Inflammatory macrophage treated with lipopolysaccharide for 1 hour (primary cell): ENCODE results near the gene USP32.

Experiments
- DNase-seq, 2 donors: peaks; one replicate each; pipeline ENCODE4 v3.0.0-alpha.2; 2020 to 2022

USP32 gene

GRCh38 chr17:60328679-60329078, 63.3 kb downstream of the USP32 start:
- DNase-seq, result no peak

DNA sequence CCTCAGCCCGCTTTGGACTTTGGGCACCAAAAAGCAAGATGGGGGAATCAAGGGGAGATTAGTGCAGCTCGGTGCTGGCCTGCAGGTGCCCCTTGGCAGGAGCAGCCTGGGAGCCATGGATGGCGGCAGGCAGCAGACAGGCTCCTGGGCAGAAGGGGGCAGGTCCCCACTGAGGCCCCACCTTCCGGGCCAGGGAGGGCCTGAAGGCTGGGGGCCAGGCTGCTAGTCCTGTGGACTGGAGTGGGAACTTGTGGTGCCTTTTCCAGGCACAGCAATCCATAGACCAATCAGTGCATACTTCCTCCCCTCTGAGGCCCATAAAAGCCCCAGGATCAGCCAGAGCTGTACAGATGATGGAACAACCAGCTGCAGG, 64.0 kb downstream of the USP32 start:
- no peak for DNase-seq

DNA sequence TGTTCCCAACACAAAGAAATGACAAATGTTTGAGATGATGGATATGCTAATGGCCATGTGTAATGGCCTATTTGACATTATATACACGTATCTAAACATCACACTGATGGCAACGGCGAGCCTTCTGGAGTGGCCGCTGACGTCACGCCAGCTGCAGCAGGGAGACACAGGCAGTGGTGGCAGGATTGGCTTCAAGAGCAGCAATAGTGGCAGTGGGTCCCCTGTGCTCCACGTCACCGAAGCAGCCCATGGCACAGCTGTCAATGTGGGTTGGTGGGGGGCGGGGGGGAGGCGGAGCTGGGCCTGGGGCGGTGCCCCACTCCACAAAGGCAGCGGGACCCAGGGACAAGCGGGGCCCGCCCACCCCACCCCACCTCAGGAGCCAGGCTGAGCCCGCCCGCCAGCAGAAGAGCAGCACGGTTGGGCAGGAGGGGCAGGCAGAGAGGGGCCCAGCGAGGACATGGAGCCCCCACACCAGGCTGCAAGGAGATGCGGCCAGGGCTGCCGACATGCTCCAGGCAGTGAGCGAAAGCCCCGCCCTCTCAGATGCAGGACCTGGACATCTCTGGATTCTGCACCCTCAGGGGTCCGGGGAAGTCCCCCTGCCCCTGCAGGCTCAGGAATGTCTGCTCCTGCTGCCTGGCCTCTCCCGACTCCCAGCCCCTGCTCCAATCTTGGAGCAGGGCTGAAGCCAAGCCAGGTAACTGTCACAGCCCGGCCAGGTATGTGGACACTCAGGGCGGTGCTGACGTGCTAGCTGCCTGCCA, 64.6 kb downstream of the USP32 start:
- DNase-seq, result no peak

DNA sequence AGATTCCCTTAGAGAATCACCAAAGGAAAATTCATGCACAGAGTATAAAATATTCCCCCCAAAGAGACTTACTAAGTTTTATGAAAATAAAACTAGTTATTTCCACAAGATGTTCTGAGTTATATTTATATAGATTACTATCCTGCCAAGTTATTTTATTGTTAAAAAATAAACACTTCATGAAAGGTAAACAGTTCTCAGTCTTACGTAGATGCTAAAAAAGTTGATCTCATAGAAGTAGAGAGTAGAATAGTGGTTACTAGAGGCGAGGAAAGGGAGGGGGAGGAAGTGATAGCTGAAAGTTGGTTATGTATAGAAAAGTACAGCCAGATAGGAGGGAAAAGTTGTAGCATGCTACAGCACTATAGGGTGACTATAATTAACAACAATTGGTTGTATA, 65.2 kb downstream of the USP32 start:
- no peak for DNase-seq

DNA sequence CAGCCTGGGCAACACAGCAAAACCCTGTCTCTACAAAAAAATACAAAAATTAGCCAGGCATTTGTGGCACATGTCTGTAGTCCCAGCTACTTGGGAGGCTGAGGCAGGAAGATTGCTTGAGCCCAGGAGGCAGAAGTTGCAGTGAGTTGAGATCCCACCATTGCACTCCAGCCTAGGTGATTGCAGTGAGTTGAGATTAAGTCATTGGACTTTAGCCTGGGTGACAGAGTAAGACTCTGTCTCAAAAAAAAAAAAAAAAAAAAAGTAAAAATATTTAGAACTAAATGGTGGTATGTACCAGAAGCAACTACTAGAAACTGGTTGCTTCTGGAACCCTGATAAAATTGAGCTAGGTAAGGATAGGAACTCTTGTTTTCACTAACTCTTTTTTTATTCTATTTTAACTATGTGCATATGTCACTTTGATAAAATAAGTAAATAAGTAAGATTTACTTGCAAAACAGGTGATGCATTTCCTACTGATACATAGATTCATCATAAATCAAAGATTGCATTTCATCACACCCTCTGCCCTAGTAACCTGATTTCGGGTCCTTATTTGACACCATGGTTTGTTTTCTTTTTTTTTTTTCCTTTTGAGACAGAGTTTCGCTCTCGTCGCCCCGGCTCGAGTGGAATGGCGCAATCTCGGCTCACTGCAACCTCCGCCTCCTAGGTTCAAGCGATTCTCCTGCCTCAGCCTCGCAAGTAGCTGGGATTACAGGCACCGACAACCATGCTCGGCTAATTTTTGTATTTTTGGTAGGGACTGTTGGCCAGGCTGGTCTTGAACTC, 66.0 kb downstream of the USP32 start:
- no peak for DNase-seq

DNA sequence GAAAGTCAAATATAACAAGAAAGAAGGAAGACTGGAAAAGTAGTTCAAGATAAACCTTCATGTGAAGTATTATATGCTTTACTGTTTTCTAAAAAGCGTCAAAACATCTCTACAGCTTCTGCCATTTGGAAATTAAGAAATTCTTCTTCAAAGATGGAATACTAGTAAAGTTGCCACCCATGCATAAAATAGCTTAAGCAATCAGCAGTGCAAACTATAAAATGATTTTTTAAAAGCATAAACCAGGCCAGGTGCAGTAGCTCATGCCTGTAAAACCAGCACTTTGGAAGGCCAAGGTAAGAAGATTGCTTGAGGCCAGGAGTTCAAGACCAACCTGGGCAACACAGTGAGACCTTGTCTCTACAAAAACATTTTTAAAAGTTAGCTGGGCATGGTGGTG, 68.2 kb downstream of the USP32 start:
- no peak for DNase-seq

GRCh38 chr17:60322056-60322387, 69.9 kb downstream of the USP32 start:
- DNase-seq, result no peak

GRCh38 chr17:60321336-60322055, 70.4 kb downstream of the USP32 start:
- DNase-seq, result no peak

DNA sequence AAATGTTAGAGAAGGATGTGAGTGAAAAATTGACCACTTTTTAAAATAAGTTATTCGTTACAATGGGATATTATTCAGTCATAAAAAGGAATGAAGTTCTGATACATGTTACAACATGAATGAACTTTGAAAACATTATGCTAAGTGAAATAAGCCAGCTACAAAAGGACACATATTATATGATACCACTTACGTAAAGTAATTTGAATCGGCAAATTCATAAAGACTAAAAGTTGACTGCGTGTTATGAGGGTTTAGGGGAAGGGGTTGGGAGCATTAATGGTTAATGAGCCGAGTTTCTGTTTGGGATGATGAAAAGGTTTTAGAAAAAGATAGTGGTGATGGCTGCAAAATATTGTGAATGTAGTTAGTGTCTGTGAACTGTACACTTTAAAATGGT, 73.1 kb downstream of the USP32 start:
- no peak for DNase-seq

- peak; percentile 62 to 81 for DNase-seq
Observed at GRCh38 chr17:60318326-60318725, 73.6 kb downstream of the USP32 start.

- DNase-seq, result no peak
Observed at GRCh38 chr17:60315650-60316049, 76.3 kb downstream of the USP32 start.

DNA sequence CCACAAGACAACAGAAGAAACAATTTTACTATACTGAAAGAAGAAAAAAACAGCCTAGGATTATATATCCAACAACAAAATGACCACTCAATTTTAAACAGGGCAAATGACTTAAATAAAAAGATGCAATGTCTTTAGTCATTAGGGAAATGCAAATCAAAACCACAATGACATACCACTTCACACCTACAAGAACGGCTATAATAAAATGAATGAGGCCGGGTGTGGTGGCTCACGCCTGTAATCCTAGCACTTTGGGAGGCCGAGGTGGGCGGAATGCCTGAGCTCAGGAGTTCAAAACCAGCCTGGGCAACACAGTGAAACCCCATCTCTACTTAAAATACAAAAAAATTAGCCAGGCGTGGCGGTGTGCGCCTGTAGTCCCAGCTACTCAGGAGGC, 77.0 kb downstream of the USP32 start:
- peak in 1 of 2 donors; percentile 54 for DNase-seq

- DNase-seq, result no peak
Observed at GRCh38 chr17:60314423-60314822, 77.5 kb downstream of the USP32 start.

- no peak for DNase-seq
Observed at GRCh38 chr17:60311936-60312335, 80.0 kb downstream of the USP32 start.

GRCh38 chr17:60311186-60311585, 80.7 kb downstream of the USP32 start:
- no peak for DNase-seq

- peak; percentile 82 to 92 for DNase-seq
Observed at GRCh38 chr17:60305141-60305540, 86.8 kb downstream of the USP32 start.

DNA sequence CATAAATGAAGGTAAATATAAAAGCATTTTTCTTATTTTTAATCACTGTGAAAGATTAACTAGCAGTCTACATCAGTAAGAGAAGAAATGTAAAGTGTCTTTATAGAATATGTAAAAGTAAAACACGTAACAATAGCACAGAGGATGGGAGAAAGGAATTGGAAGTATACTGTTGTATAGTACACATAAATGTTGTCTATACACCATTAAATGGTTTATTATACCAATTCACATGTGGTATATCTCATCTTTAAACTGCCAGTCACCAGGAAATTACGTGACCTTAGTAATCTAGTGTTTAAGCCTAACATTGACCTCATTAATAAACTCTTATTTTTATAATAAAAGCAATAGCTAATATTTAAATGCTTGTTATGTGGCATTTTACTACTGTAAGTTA, 87.4 kb downstream of the USP32 start:
- no peak for DNase-seq

GRCh38 chr17:60303406-60304099, 88.4 kb downstream of the USP32 start:
- DNase-seq, result peak; percentile 46 to 58

DNA sequence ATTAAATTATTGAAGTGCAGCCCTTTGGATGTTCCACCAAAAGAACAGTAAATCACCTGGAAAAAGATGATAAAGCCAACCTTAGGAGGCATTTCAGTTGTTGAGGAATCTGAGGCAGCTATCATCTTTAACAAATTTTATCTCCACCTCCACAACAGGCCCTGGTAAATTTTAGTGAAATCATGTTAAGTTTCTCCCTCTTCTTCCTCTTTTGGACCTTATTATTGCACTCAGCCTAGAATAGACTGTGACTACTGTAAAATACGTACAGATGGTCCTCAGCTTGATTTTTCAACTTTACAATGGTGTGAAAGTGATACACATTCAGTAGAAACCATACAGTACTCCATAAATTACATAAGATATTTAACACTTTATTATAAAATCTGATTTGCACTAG, 90.3 kb downstream of the USP32 start:
- peak; percentile 50 to 60 for DNase-seq

GRCh38 chr17:60300949-60301348, 91.0 kb downstream of the USP32 start:
- no peak for DNase-seq

GRCh38 chr17:60300011-60300410, 91.9 kb downstream of the USP32 start:
- no peak for DNase-seq

DNA sequence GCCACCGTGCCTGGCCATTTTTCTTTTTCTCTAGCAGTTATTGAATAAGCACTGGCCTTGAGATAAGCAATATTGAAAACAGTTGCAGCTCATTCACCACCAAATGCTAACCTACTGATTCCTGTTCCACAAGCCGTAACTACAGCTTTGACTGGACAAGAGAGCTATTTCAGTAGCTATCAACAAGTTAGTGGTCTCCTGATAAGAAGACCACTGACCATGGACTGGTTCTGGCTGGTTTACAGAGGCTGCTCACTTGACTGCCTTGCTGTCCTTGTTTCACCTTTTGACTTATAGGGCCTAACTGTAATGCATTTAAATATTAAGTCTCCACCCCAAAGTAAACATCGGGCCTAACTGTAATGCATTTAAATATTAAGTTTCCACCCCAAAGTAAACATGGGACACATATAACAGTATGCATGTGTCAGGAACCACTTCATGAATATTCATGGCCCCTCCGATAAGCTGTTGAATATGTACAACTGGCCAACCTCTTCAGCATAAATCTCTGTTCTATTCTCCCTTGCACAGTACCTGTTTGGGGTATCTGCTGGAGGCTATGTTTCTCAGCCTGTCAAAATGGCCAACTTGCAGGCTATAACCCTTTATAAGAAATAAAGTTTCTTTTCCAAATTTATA, 94.1 kb downstream of the USP32 start:
- DNase-seq, result no peak

DNA sequence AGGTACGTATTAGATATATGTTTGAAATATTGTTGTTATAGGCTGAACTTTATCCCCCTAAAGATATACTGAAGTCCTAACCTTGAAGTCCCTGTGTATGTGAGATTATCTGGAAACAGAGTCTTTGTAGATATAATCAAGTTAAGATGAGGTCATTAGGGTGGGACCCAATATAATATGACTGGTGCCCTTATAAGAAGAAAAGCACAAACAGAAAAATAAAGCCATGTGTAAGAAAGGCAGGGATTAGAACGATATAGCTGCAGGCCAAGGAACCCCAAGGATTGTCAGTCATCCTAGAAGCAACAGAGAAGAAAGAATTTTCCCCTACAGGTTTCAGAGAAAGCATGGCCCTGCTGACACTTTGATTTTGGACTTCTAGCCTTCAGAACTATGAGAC, 95.8 kb downstream of the USP32 start:
- DNase-seq, result no peak
